Stimulated activated naive CD8-positive, alpha-beta T cell treated with anti-CD3 and anti-CD28 coated beads, Interleukin-15, Interleukin-2, amounts not matched to agents 100 U/mL and 50 U/mL, for 24 hours (primary cell): ENCODE results near the gene ZNF318.
"Not testable (repeated sequence)": the region's sequence is repeated elsewhere in the genome, so short reads cannot be mapped to it uniquely, and the experiment has no call there.

Experiments
- ATAC-seq: fragments of 150-1000 bp; cut with Tn5 transposase; one replicate; pipeline ENCODE4 v1.10.0; 2021
- DNase-seq: peaks from one replicate; pipeline ENCODE4 v3.0.0; 2021

Gene ZNF318, protein sequence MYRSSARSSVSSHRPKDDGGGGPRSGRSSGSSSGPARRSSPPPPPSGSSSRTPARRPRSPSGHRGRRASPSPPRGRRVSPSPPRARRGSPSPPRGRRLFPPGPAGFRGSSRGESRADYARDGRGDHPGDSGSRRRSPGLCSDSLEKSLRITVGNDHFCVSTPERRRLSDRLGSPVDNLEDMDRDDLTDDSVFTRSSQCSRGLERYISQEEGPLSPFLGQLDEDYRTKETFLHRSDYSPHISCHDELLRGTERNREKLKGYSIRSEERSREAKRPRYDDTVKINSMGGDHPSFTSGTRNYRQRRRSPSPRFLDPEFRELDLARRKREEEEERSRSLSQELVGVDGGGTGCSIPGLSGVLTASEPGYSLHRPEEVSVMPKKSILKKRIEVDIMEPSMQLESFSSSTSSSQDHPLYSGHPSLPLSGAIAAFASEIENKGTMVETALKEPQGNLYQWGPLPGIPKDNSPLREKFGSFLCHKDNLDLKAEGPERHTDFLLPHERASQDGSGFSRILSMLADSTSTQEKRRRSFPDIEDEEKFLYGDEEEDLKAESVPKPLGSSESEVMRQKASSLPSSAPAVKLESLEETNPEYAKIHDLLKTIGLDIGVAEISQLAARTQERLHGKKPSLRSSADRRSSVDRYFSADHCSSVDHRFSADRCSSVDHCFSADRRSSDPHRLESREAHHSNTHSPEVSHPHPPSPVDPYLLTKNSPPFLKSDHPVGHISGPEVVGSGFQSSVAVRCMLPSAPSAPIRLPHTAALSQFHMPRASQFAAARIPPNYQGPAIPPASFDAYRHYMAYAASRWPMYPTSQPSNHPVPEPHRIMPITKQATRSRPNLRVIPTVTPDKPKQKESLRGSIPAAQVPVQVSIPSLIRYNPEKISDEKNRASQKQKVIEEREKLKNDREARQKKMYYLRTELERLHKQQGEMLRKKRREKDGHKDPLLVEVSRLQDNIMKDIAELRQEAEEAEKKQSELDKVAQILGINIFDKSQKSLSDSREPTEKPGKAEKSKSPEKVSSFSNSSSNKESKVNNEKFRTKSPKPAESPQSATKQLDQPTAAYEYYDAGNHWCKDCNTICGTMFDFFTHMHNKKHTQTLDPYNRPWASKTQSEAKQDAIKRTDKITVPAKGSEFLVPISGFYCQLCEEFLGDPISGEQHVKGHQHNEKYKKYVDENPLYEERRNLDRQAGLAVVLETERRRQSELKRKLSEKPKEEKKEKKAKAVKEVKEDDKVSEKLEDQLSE (N-terminal part only)

DNA sequence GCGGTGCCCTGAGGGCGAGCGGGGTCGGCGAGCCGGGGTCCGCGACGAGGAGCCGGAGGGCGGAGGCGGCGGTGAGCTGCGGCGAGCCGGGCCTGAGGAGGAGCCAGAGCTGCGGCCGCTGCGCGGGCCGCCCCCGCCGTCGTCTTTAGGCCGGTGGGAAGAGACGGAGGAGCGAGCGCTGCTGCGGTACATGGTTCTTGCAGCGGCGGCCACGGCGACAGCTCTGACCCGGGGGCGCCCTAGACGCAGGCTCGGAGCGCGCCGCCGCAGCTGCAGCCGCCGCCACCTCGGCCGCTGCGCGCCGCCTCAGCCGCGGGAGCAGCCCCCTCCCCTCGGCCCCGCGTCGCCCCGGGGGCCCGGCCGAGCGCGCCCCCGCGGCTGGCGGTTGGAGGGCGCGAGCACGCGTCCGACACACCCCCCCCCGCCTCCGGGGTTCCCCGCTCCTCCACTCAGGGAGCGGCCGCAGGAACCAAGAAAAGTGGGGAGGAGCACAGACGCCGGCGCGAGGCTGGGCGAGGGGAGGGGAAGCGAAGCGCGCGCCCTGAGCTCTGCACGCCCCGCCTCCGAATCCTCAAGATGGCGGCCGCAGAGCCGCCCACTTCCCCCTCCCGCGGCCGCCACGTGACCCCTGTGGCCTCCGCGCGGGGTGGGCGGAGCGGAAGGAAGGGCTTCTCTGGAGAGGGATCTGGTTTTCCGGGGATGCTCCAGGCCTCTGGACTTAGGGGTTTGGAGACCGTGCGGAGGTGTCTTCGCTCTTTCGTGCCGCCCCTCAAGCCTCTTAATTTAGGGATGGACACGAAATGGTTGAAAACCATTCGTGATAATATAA, at the start of gene ZNF318:
Gene ZNF318 (minus strand): TSS at position 474 of the 829 bp plus-strand sequence. CDS start 282 bp downstream, at position 192.
- DNase-seq (peak; percentile 95), ATAC-seq (peak; percentile 96)

DNA sequence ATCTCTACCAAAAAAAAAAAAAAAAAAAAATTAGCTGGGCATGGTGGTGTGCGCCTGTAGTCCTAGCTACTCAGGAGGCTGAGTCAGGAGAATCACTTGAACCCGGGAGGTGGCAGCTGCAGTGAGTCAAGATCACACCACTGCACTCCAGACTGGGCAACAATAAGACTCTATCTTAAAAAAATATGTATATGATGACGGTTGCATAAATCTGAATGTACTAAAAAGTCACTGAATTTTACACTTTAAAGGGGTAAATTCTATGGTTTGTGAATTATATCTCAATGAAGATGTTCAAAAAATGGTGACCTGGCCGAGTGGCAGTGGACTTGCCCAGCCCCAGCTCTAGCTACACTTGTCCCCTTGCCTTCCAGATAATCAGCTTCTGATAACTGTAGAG, 47.5 kb upstream of the ZNF318 start:
- DNase-seq = no peak
- no peak for ATAC-seq

DNA sequence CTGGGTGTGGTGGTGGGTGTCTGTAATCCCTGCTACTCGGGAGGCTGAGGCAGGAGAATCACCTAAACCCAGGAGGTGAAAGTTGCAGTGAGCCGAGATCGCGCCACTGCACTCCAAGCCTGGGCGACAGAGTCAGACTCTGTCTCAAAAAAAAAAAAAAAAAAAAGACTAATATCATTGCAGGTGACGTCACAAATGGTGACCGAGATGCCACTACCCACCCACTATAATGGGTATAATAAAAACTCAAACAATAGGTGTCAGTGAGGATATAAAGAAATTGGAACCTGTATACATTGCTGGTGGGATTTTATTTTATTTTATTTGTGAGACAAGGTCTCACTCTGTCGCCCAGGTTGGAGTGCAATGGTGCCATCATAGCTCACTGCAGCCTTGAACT, 45.8 kb upstream of the ZNF318 start:
- not testable (repeated sequence) for DNase-seq, ATAC-seq

DNA sequence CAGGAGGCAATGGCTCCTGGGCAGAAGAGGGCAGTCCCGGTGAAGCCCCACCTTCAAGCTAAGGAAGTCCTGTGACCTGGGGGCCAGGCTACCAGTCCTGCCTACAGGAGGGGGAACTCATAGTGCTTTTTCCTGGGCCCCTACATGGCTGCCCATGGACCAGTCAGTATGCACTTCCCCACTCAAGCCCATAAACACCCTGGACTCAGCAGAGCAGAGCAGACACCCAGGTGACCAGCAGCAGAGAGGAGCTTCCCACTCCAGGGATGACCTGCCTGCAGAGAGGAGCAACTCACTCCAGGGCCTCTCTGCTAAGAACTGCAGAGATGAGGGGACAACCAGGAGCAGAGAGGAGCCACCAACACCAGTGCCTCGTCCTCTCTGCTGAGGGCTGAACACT, 43.6 kb upstream of the ZNF318 start:
- ATAC-seq (peak; percentile 32), DNase-seq (no peak)

DNA sequence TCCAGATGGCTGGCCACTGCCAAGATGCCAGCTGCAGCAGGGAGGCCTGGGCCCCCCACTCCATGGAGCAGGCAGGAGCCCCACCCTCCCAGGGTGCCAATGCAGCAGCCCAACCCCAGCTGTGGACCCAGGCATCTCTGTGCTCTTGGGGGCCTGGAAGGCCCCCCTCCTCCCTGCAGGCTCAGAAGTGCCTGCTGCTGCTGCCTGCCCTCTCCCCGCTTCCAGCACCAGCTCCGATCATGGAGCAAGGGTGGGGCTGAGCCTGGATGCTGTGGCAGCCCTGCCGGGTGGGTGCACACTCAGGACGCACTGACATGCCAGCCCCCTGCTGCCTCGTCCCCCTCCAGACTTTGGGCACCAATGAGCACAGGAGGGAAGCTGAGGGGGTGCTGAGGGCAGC, 43.1 kb upstream of the ZNF318 start:
- no peak for DNase-seq
- ATAC-seq = no peak

DNA sequence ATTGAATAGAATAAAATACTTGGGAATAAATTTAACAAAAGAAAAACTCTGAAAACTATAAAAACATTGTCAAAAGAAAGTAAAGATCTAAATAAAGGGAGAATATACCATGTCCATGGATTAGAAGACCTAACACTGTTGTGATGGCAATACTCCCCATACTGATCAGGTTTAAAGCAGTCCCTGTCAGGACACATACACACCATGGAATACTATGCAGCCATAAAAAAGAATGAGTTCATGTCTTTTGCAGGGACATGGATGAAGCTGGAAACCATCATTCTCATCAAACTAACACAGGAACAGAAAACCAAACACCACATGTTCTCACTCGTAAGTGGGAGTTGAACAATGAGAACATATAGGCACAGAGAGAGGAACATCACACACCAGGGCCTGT, 41.3 kb upstream of the ZNF318 start:
- ATAC-seq, DNase-seq: not testable (repeated sequence)

DNA sequence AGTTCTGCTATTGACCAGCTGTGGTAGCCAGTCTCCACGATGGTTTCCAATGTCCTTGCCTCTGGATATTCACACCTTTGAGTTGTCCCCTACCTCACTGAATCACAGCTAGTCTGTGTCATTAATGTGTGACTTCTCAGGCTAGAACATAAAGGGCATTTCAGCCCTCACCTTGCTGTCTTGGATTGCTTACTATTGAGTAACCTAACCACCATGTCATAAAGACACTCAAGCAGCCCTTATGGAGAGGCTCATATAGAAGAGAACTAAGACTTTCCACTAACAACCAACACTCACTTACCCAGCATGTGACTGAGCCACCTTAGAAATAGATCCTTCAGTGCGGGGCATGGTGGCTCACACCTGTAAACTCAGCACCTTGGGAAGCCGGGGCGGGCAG, 38.8 kb upstream of the ZNF318 start:
- ATAC-seq (no peak), DNase-seq (no peak)

DNA sequence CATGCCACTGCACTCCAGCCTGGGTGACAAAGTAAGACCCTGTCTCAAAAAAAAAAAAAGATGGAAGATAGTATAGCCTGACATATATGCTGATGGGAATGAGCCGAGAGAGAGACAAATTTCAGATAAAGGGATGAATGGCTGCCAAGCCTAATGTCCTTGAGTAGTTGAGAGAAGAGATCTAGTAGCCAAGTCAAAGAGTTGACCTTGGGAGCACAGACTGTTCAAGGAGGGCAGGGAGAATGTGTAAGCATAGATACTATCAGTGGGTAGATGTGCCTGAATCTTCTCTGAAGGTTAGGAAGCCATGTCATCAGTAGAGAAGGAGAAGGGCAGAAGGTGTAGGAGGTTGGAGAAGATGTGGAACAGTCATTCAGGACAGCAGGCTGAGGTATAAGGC, 37.8 kb upstream of the ZNF318 start:
- DNase-seq = no peak
- ATAC-seq = no peak

DNA sequence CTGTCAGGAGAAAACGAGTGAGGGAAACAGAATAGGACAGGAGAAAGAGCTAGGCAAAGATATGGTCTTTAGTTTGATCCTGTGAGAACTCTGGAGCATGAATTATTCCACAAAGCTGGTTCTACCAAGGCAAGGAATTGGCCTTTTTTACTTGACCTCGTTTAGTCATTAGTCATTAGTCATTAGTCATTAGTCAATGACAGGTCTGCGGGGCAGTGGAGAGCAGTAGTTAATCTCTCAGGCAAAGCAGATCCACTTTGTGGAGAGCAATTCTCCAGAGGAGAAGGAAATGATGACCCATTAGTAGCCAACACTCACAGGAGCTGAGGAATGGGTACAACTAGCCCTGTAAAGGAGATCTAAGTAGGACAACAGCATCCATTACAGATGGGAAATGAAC, 35.9 kb upstream of the ZNF318 start:
- no peak for ATAC-seq
- no peak for DNase-seq

DNA sequence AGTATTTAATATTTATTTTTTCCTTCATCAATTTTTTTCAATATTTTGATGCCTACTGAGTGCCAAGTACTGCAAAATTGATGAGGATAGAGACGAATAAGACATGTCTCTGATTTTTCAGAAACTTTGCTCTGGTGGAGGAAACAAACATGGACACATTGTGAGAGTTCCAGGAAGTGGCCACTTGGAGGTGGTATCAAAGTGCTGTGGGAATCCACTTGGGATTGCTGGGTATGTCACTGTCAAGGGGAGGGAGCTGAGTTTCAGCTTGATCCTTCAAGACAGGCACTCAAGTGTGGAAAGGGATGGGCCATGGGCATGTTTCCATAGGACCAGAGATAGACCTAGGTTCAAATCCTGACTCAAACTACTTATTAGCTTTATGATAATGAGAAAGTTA, 33.4 kb upstream of the ZNF318 start:
- DNase-seq (no peak), ATAC-seq (no peak)

DNA sequence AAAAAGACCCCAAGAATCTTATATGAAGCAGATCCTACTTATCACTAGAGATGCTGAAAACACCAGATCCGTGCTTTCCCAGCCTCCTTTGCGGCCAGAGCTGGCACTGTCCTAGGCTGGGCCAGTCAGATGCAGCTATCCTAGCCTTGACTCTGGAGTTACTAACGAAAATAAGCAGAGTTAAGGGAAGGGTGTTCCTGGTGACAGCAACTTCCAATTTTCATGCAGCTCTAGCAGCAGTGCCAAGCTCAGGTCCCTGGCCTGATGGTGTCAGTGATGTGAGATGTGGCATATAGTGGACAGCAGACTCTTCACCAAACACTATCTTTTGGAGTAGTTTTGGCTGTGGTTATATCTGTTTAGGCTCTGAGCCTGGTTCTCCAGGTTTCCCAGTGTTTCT, 32.3 kb upstream of the ZNF318 start:
- no peak for DNase-seq
- ATAC-seq = no peak

DNA sequence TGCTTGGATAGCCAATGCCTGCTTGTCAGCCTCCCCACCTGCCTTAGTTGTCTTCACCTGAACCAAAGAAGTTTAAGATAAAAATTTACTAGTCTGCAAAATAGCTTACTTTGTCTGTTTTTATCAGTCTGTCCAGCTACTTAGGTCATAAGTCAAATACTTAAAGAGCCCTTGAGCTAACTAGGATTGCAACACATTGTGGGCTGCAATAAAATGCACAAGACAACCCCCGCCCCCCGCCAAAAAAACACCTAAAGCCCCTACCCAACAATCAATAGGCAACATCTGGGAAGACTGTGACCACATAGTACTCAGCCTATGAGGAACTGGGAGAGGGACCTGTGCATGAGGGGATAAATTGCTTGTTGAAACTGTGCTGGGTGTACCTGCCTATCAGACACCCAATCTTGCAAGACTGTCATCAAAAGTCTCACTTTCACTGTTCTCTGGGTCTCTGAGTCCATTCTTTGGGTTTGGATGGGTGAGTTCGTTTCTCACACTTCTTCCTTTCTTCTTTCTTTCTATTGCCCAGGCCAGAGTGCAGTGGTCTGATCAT, 30.6 kb upstream of the ZNF318 start:
- DNase-seq (no peak), ATAC-seq (no peak)

DNA sequence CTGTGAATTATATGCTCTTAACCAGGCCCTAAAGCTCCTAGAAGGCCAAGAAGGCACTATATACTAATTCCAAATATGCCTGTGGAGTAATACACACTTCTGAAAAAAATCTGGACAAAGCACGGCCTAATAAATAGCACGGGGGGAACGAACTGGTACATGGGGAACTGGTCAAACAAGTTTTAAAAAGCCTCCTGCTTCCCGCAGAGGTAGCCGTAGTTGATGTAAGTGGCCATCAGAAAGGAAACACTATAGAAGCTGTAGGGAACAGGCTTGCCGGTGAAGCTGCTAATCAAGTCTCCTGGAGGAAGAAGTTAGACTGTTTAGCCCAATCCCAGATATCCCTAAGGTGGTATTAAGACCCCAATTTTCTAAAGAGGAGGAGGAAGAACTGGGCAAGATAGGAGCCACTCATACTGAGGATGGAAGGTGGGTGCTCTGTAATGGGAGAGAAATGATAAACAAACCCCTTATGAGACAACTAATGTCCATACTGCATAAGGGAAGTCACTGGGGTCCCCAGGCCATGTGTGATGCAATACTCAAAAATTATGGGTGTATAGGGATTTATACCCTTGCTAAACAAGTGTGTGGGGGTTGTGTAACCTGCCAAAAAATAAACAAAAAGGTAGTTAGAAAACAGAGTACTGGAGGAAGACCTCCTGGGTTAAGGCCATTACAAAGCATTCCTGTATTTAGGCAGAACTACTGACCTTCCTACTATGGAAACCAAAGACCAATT, 27.1 kb upstream of the ZNF318 start:
- ATAC-seq (no peak), DNase-seq (no peak)

DNA sequence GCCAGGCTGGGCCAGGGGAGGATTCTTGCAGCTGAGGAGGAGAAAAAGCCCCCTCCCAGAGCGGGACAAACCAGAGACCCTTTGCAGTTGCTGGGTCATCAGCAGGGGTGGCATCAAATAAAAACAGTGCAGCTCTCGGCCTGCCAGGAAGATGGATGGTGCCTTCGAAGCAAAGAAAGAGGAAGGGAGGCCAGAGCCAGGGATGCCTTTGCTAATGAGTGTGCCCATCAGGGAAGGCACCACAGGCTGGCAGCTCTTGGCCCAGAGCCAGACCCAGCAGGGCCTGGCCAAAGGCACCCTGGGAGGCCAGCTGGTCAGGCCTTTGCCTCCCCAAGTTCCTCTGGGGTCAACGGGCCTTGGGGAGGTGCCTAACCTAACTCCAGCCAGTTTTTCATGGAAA, 26.3 kb upstream of the ZNF318 start:
- no peak for ATAC-seq

DNA sequence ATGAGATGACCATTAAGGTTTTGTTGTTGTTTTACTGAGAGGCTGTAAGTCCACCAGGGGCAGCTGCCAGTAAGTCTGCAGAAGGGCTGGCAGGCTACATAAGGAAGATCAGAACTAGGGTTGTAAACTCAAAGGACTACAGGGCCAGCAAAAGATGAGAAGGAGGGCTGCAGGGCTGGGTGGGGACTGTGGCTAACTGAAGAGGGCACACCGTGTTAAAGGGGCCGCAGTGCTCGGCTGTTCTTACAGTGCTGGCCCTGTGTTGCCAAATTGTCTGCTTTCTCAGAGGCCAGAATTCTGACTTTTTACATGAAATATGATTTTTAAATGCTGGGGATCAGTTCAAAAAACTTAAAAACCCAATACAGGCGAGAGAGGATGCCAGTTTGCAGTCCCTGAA, 25.5 kb upstream of the ZNF318 start:
- no peak for DNase-seq
- no peak for ATAC-seq

More for the DNA sequence above, 26.3 kb upstream of the ZNF318 start:
- DNase-seq = no peak

DNA sequence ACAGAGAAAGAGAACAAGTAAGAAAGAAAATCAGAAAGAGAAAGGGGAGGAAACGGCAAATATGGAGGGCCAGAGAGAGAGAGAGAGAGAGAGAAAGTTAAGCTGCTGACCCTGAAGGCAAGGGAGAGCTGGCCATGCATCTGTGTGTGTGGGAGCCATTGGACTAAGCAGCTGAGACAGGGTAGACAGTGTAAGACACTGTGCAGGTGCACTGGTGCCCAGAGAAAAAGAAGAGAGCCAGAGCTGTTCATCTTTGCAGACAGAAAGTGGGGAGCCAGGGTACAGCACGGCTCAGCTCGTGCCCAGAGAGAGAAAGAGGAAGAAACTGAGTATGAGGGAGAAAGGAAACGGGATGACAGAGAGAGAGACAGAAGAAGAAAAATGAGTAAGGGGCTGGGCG, 24.2 kb upstream of the ZNF318 start:
- ATAC-seq = no peak
- no peak for DNase-seq

DNA sequence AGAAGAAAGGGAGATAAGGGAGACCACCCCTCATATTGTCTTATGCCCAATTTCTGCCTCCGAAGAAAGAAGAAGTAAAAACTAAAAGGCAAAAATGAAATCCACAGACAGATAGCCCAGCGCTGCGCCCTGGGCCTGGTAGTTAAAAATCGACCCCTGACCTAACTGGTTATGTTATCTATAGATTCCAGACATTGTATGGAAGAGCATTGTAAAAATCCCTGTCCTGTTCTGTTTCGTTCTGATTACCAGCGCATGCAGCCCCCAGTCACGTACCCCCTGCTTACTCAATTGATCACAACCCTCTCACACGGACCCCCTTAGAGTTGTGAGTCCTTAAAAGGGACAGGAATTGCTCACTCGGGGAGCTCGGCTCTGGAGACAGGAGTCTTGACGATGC, 23.7 kb upstream of the ZNF318 start:
- DNase-seq, ATAC-seq: not testable (repeated sequence)

DNA sequence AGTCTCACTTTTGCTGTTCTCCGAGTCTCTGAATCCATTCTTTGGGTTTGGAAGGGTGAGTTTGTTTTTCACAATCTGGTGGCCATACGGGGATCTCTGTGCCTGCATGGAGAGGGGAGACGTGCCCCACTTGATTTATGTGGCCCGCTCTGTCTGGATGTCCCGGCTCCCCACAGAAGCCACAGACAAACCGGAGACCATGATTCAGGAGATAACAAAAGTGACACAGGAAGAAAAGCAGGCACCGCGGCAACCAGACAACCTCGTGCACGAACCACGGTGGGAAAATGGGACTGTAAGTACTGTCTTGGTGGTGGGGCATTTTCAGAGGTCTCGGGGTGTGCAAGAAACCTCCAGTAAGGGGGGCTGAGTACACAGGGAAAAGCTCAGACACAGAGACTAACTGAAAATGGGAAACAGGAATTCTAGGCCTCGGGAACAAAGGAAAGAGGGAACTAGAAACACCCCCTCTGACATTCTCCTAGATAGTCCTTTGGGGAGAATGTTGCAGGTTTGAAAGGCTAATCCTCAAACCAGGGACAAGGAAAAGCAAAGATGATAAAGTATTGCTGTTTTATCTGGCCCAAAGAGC, 22.1 kb upstream of the ZNF318 start:
- DNase-seq (peak; percentile 43), ATAC-seq (peak; percentile 55)

DNA sequence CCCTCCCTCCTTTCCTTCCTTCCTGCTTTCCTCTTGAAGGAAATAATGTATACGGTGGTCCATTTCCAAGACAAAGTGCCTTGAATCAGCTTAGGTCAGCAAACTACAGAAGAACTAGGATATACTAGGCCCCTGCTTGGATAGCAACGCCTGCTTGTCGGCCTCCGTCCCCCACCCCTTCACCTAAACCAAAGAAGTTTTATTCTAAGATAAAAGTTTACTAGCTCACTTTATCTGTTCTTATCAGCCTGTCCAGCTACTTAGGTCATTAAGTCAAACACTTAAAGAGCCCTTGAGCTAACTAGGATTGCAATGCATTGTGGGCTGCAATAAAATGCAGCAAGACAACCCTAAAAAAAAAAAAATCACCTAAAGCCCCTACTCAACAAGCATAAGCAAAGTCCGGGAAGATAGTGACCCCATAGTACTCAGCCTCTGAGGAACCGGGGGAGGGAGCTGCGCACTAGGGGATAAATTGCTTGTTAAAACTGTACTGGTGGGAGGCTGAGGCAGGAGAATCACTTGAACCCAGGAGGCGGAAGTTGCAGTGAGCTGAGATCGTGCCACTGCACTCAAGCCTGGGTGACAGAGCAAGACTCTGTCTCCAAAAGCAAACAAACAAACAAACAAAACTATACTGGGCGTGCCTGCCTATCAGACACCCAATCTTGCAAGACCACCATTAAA, 21.4 kb upstream of the ZNF318 start:
- not testable (repeated sequence) for ATAC-seq, DNase-seq
